GM12878 (cell line): ENCODE results near the gene PLEKHN1. TPM values are rescaled to one million over a fixed set of nuclear protein-coding genes. Genes with fewer than 3 reads are reported as not detected.

Experiments
- ATF2 ChIP-seq: IDR thresholded peaks from 2 replicates; pipeline ENCODE4 v1.6.1; 2012; ENCODE audit warnings: low read length, inconsistent platforms
- BACH1 ChIP-seq: fragments of 450-650 bp; IDR thresholded peaks from 2 replicates; pipeline ENCODE4 v1.6.1; 2017; ENCODE audit warnings: mild to moderate bottlenecking, borderline replicate concordance
- CBX3 ChIP-seq: fragments of 200-600 bp; sonication (generic); IDR thresholded peaks from 2 replicates; pipeline ENCODE4 v1.6.1; 2016; ENCODE audit warnings: low read depth, borderline replicate concordance
- CHD2 ChIP-seq: IDR thresholded peaks from 2 replicates; pipeline ENCODE4 v1.6.1; 2011; ENCODE audit warnings: low read depth, low read length, improper control_type of control experiment, borderline replicate concordance
- CTCF ChIP-seq, 3 experiments: IDR thresholded peaks in 2 of 3; conservative IDR thresholded peaks in 1 of 3; 2 replicates each; pipeline ENCODE4 v1.5.1; 2011; ENCODE audit warnings: low read depth in 3 of 3, low read length in 3 of 3, mild to moderate bottlenecking in 3 of 3, control low read depth in 2 of 3, moderate library complexity in 2 of 3, inconsistent platforms in 1 of 3, mixed read lengths in 1 of 3; ENCODE audit not compliant: control insufficient read depth in 2 of 3, insufficient read depth in 1 of 3; ENCODE audit errors: extremely low read depth in 1 of 3
- EED ChIP-seq: sonication (generic); IDR thresholded peaks from 2 replicates; pipeline ENCODE4 v1.6.1; 2016; ENCODE audit warnings: antibody characterized with exemption, low read depth
- EZH2 ChIP-seq: IDR thresholded peaks from 2 replicates; pipeline ENCODE4 v1.6.1; 2012; ENCODE audit warnings: low read depth, mild to moderate bottlenecking, control low read depth, inconsistent platforms, low read length, borderline replicate concordance; ENCODE audit not compliant: control insufficient read depth
- GATAD2B ChIP-seq: fragments of 450-650 bp; conservative IDR thresholded peaks from 2 replicates; pipeline ENCODE4 v1.6.1; 2017; ENCODE audit warnings: low read depth, mild to moderate bottlenecking, moderate library complexity
- MXI1 ChIP-seq: fragments of 150-350 bp; IDR thresholded peaks from 2 replicates; pipeline ENCODE4 v1.6.1; 2011; ENCODE audit warnings: low read depth, mild to moderate bottlenecking, inconsistent platforms, low read length, improper control_type of control experiment
- NBN ChIP-seq: fragments of 450-650 bp; IDR thresholded peaks from 2 replicates; pipeline ENCODE4 v1.6.1; 2016
- NR2F1 ChIP-seq: fragments of 450-650 bp; conservative IDR thresholded peaks from 2 replicates; pipeline ENCODE4 v1.6.1; 2017; ENCODE audit warnings: mild to moderate bottlenecking
- POLR2AphosphoS5 ChIP-seq: IDR thresholded peaks from 2 replicates; pipeline ENCODE4 v1.6.1; 2011; ENCODE audit warnings: mild to moderate bottlenecking, low read length, inconsistent platforms
- RB1 ChIP-seq: fragments of 450-650 bp; formaldehyde crosslinking; IDR thresholded peaks from 2 replicates; pipeline ENCODE4 v1.6.1; 2017; ENCODE audit warnings: mild to moderate bottlenecking, borderline replicate concordance
- SMAD1 ChIP-seq: fragments of 450-650 bp; IDR thresholded peaks from 2 replicates; pipeline ENCODE4 v1.6.1; 2018; ENCODE audit warnings: mild to moderate bottlenecking, low read depth; ENCODE audit not compliant: partially characterized antibody
- SMAD5 ChIP-seq: IDR thresholded peaks from 2 replicates; pipeline ENCODE4 v1.6.1; 2016; ENCODE audit warnings: antibody characterized with exemption, low read depth
- SMC3 ChIP-seq: IDR thresholded peaks from 2 replicates; pipeline ENCODE4 v1.6.1; 2011; ENCODE audit warnings: low read length, improper control_type of control experiment, borderline replicate concordance
- SP1 ChIP-seq: IDR thresholded peaks from one replicate; pipeline ENCODE4 v1.6.1; 2011; ENCODE audit warnings: low read depth, low read length
- ZNF592 ChIP-seq: fragments of 450-650 bp; IDR thresholded peaks from 2 replicates; pipeline ENCODE4 v1.6.1; 2017; ENCODE audit warnings: mild to moderate bottlenecking, moderate library complexity
- polyA plus RNA-seq, 11 experiments: library from polyadenylated mRNA; depleted of rRNA in 4 of 11; unstranded in 6 of 11; stranded (reverse) in 5 of 11; fragments of >200 nt; fragmentation: Nextera tagmentation in 4 of 11; fragmentation: Illumina TruSeq in 1 of 11; extraction: Ambion mirVana in 4 of 11; extraction: Trizol in 1 of 11; gene quantifications; 1 replicate in 1 of 11; 2 replicates in 10 of 11; pipeline versions ENCODE4 v1.2.1 to v1.2.3, GENCODE V29; 2011 to 2016; ENCODE audit warnings: inconsistent platforms in 2 of 11, missing spikeins in 2 of 11, low read depth in 1 of 11
- total RNA-seq, 4 experiments: library from RNA; depleted of rRNA in 3 of 4; stranded (reverse); fragments of >200 nt in 3 of 4; fragmentation: Illumina TruSeq in 1 of 4; extraction: Trizol in 1 of 4; gene quantifications; 2 replicates each; pipeline versions ENCODE4 v1.2.1 to v1.2.3, GENCODE V29; 2013 to 2021

PLEKHN1 gene
- total and polyA plus RNA-seq, 10 of the 15 experiments (the other 5 are each of a cell fraction or from before 2014, with no cell fraction given): 0.04 to 0.26 (median 0.18) TPM; not detected in 6

- no peak for TF ChIP-seq ZNF592
- TF ChIP-seq POLR2AphosphoS5: no peak
- TF ChIP-seq CTCF (IDR thresholded peaks at IDR 0.05 in 2 of 3, conservative IDR thresholded peaks at IDR 0.05 in 1 of 3; ENCODE audit: control insufficient read depth in 2 of 3, extremely low read depth in 1 of 3, insufficient read depth in 1 of 3, low read depth in 3 of 3, low read length in 3 of 3): peak; percentile 31 to 60 (median 59)
- no peak; the same call in 1 of the 2 replicates for TF ChIP-seq BACH1
- no peak for TF ChIP-seq SMAD5
- no peak for TF ChIP-seq MXI1
- TF ChIP-seq GATAD2B: 0 out of 2 replicates have a peak, but pooled peaks have one; percentile 8
- no peak for TF ChIP-seq SMAD1
- TF ChIP-seq ATF2: no peak
- no peak for TF ChIP-seq RB1
- no peak for TF ChIP-seq CBX3
- TF ChIP-seq EED: no peak
- TF ChIP-seq NBN: peak; percentile 43; the same call in 1 of the 2 replicates
- TF ChIP-seq SP1: no peak
- TF ChIP-seq EZH2: no peak
- 0 out of 2 replicates have a peak, but pooled peaks have one; percentile 9 for TF ChIP-seq NR2F1
- TF ChIP-seq CHD2: peak; percentile 19; the same call in 1 of the 2 replicates
- TF ChIP-seq SMC3: no peak; the same call in 1 of the 2 replicates
Observed at GRCh38 chr1:1019122-1019999, 53.1 kb downstream of the PLEKHN1 start (continued).
